Upper lobe of left lung (tissue), 6 donors: ENCODE data around the gene ELANE. TPM values are rescaled to one million over a fixed set of nuclear protein-coding genes. Genes with fewer than 3 reads are reported as not detected.
A peak's percentile ranks its signal among the peaks of the same experiment; 100 is the strongest.
"Not testable (repeated sequence)": the region's sequence is repeated elsewhere in the genome, so short reads cannot be mapped to it uniquely, and the experiment has no call there.

Source experiments
- ATAC-seq, 2 donors: fragments of 200-7000 bp; cut with Tn5 transposase; one replicate each; pipeline ENCODE4 v1.9.1; 2022; ENCODE audit warnings: mild to moderate bottlenecking in 2 of 2, moderate library complexity in 2 of 2; ENCODE audit not compliant: low FRiP score in 2 of 2
- DNase-seq, 2 donors: peaks; one replicate each; pipeline ENCODE4 v3.0.0-alpha.2; 2019 to 2020
- H3K27ac ChIP-seq, 4 donors: fragments of 200-600 bp; sonication (generic); one replicate each; pipeline ENCODE4 v1.5.1; 2016 to 2019
- H3K27me3 ChIP-seq, 4 donors: fragments of 200-600 bp; sonication (generic); one replicate each; pipeline ENCODE4 v1.5.1; 2017 to 2019
- H3K36me3 ChIP-seq, 4 donors: fragments of 200-600 bp; sonication (generic); one replicate each; pipeline ENCODE4 v1.5.1; 2016 to 2019
- H3K4me1 ChIP-seq, 4 donors: fragments of 200-600 bp; sonication (generic); one replicate each; pipeline ENCODE4 v1.5.1; 2018 to 2019
- H3K4me3 ChIP-seq, 4 donors: fragments of 200-600 bp; sonication (generic); one replicate each; pipeline ENCODE4 v1.5.1; 2017 to 2019; ENCODE audit warnings: mild to moderate bottlenecking in 2 of 4, moderate library complexity in 1 of 4
- H3K9me3 ChIP-seq, 4 donors: fragments of 200-600 bp; sonication (generic); one replicate each; pipeline ENCODE4 v1.5.1; 2018 to 2019
- CTCF ChIP-seq, 6 experiments: fragments of 450-650 bp in 4 of 6; fragments of 200-600 bp in 2 of 6; sonication (generic) in 2 of 6; IDR thresholded peaks; one replicate each; pipeline ENCODE4 v1.5.1; 2016 to 2019; ENCODE audit warnings: antibody characterized with exemption in 6 of 6
- EP300 ChIP-seq, 4 donors: sonication (generic); formaldehyde crosslinking; IDR thresholded peaks; one replicate each; pipeline ENCODE4 v1.5.1; 2017; ENCODE audit warnings: antibody characterized with exemption in 4 of 4, control low read depth in 2 of 4
- POLR2A ChIP-seq, 4 donors: fragments of 450-650 bp; IDR thresholded peaks; one replicate each; pipeline ENCODE4 v1.5.1; 2016 to 2017; ENCODE audit warnings: antibody characterized with exemption in 4 of 4, mild to moderate bottlenecking in 2 of 4
- POLR2AphosphoS5 ChIP-seq, 2 donors: sonication (generic); formaldehyde crosslinking; IDR thresholded peaks; one replicate each; pipeline ENCODE4 v1.5.1; 2017; ENCODE audit warnings: antibody characterized with exemption in 2 of 2
- WGBS, 2 donors: methylation state at CpG; one replicate each; pipeline ENCODE4 v1.1.5; 2017 to 2018; 5-methylcytosine and 5-hydroxymethylcytosine counted together
- total RNA-seq, 6 donors: library from RNA; depleted of rRNA in 4 of 6; stranded (reverse); fragments of >200 nt in 4 of 6; gene quantifications; one replicate each; pipeline versions ENCODE4 v1.1.0 to v1.2.1, GENCODE V29; 2016 to 2021
- donor health status: DM: no; HTN: no; CAD: no; lungs with moderate emphysema.
- donor health status: DM: no; HTN: yes; CAD: no; lungs with severe emphysema.

ELANE gene
- total RNA-seq, 6 donors from 2014 or later, result 0.69 to 11.9 (median 1.3) TPM; not detected in 1

DNA sequence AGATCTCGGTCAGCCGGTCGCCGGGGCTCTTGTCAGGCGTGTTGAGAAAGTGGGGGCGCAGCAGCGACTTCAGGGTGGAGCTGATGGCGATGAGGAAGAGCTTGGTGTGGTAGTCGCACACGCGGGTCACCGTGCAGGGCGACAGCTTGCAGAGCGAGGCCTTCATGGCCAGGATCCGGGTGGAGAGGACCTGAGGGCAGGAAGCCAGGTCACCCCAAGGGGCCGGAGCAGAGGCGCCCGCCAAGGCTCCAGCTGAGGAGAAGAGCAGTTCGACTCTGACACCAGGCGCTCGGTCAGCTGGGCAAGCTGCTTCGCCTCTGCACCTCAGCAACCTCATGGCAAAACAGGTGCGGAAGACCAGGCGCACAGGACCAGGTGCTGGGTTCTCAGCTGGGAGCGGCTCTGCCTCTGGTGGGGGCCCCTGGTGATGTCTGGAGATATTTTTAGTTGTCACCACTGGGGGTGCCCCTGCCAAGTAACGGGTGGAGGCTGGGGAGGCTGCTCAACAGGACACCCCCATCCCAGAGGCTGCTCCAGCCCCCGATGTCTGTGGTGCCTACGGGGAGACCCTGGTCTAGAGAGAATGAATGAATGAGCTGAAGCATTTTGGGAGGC is 23.3 kb downstream of the ELANE start:
- WGBS, 2 donors, result 93 to 95% methylated on average over 22 to 28 of the region's 28 CpGs
- TF ChIP-seq CTCF (IDR thresholded peaks at IDR 0.05) (no peak), EP300 (IDR thresholded peaks at IDR 0.05) (no peak), POLR2AphosphoS5 (IDR thresholded peaks at IDR 0.05) (no peak), POLR2A (IDR thresholded peaks at IDR 0.05) (no peak)
- H3K36me3 ChIP-seq, result peaks cover 5 to 78% (median 48%) of the 10 kb centered on the region in 4 donors
- H3K4me1 ChIP-seq, result peaks cover 9 to 16% (median 10%) of the 10 kb centered on the region in 4 donors
- no peak overlapping the region for H3K4me3 ChIP-seq
- no peaks in the 10 kb centered on the region for H3K27me3 ChIP-seq
- ATAC-seq (no peak), DNase-seq (peak in 1 of 2 donors; percentile 79)
- H3K9me3 ChIP-seq, result no peaks in the 10 kb centered on the region
- H3K27ac ChIP-seq, result no peak overlapping the region

DNA sequence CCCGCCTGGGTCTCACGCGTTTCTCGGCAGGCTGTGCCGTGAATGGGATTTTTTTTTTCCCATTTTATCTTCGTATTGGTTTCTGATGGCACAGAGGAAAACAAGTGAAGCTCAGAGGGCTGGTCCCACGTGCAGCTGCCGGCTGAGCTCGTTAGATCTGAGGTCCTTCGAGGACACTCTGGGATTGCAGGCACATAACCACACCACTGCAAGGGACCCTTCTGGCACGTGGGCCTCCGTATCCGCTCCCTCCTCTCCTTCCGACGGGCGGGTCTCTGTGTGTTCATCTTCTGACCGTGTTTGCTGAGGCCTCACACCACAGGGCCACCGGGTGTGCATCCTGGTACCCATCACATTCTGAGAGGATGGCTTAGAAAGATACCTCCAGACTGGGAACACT is 24.0 kb downstream of the ELANE start:
- Histone ChIP-seq H3K27ac (no peak overlapping the region), H3K4me1 (peaks cover 9 to 16% (median 10%) of the 10 kb centered on the region in 4 donors), H3K9me3 (no peaks in the 10 kb centered on the region), H3K4me3 (no peak overlapping the region), H3K36me3 (peaks cover 6 to 78% (median 48%) of the 10 kb centered on the region in 4 donors), H3K27me3 (no peaks in the 10 kb centered on the region)
- ATAC-seq (no peak), DNase-seq (no peak)
- TF ChIP-seq POLR2AphosphoS5 (IDR thresholded peaks at IDR 0.05) (no peak), EP300 (IDR thresholded peaks at IDR 0.05) (no peak), POLR2A (IDR thresholded peaks at IDR 0.05) (no peak)
- 88 to 91% methylated on average over 17 to 18 of the region's 18 CpGs for WGBS, 2 donors

DNA sequence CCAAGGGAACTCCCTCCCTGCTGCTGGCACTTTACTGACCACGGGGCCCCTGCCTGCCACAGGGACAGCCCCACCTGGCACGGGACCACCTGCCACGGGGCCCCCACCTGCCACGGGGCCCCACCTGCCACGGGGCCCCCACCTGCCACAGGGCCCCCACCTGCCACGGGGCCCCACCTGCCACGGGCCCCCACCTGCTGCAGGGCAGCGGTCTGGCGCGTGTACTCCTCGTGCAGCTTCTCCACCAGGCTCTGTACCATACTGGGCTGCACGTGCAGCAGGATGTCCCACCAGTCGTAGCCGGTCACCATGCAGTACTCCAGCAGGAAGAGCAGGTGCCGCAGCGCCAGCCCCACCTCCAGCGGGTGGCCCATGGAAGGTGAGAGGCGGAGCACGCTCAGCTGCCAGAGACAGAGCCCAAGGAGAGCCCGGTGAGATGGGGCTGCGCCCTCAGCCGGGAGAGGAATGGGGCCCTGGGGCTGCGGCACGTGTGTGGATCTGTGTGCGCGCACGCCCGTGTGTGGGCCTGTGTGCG is 24.7 kb downstream of the ELANE start:
- peaks cover 9 to 15% (median 9%) of the 10 kb centered on the region in 4 donors for H3K4me1 ChIP-seq
- DNase-seq (peak in 1 of 2 donors; percentile 67), ATAC-seq (no peak)
- 93 to 97% methylated on average over 11 to 27 of the region's 29 CpGs for WGBS, 2 donors
- no peak overlapping the region for H3K27ac ChIP-seq
- no peaks in the 10 kb centered on the region for H3K9me3 ChIP-seq
- no peak overlapping the region for H3K4me3 ChIP-seq
- H3K36me3 ChIP-seq, result peaks cover 10 to 82% (median 54%) of the 10 kb centered on the region in 4 donors
- TF ChIP-seq CTCF (IDR thresholded peaks at IDR 0.05) (no peak), POLR2A (IDR thresholded peaks at IDR 0.05) (no peak), POLR2AphosphoS5 (IDR thresholded peaks at IDR 0.05) (no peak), EP300 (IDR thresholded peaks at IDR 0.05) (no peak)
- no peaks in the 10 kb centered on the region for H3K27me3 ChIP-seq

DNA sequence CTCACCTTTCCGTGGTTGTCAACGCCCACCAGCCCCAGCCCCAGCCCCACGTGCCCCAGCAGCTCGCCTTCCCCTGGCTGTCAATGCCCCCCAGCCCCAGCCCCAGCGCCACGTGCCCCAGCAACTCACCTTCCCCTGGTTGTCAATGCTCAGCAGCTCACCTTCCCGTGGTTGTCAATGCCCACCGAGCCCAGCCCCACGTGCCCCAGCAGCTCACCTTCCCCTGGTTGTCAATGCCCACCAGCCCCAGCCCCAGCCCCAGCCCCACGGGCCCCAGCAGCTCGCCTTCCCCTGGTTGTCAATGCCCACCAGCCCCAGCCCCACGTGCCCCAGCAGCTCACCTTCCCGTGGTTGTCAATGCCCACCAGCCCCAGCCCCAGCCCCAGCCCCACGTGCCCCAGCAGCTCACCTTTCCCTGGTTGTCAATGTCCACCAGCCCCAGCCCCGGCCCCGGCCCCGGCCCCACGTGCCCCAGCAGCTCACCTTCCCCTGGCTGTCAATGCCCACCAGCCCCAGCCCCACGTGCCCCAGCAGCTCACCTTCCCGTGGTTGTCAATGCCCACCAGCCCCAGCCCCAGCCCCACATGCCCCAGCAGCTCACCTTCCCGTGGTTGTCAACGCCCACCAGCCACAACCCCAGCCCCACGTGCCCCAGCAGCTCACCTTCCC is 26.0 kb downstream of the ELANE start:
- not testable (repeated sequence) for H3K27me3 ChIP-seq, H3K27ac ChIP-seq, H3K4me3 ChIP-seq, H3K9me3 ChIP-seq, H3K4me1 ChIP-seq, ATAC-seq
- peaks cover 10 to 87% (median 63%) of the 10 kb centered on the region in 4 donors for H3K36me3 ChIP-seq
- DNase-seq, result peak in 1 of 2 donors; percentile 76
- WGBS, 2 donors, result 84 to 85% methylated on average over 5 of the region's 23 CpGs

DNA sequence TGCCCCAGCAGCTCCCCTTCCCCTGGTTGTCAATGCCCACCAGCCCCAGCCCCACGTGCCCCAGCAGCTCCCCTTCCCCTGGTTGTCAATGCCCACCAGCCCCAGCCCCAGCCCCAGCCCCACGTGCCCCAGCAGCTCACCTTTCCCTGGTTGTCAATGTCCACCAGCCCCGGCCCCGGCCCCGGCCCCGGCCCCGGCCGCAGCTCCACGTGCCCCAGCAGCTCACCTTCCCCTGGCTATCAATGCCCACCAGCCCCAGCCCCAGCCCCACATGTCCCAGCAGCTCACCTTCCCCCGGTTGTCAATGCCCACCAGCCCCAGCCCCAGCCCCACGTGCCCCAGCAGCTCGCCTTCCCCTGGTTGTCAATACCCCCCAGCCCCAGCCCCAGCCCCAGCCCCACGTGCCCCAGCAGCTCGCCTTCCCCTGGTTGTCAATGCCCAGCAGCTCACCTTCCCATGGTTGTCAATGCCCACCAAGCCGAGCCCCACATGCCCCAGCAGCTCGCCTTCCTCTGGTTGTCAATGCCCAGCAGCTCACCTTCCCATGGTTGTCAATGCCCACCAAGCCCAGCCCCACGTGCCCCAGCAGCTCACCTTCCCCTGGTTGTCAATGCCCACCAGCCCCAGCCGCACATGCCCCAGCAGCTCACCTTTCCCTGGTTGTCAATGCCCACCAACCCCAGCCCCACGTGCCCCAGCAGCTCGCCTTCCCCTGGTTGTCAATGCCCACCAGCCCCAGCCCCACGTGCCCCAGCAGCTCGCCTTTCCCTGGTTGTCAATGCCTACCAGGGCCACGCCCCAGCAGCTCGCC is 26.9 kb downstream of the ELANE start:
- 70 to 83% methylated on average over 12 to 16 of the region's 24 CpGs for WGBS, 2 donors
- H3K9me3 ChIP-seq, H3K4me3 ChIP-seq, H3K4me1 ChIP-seq, ATAC-seq, H3K27me3 ChIP-seq, H3K27ac ChIP-seq: not testable (repeated sequence)
- H3K36me3 ChIP-seq, result peaks cover 10 to 89% (median 66%) of the 10 kb centered on the region in 4 donors
- DNase-seq, result peak in 1 of 2 donors; percentile 89
